Measurements from ENCODE around the gene AKAP9.
"Not testable (repeated sequence)": the region's sequence is repeated elsewhere in the genome, so short reads cannot be mapped to it uniquely, and the experiment has no call there.

AKAP9 gene

DNA sequence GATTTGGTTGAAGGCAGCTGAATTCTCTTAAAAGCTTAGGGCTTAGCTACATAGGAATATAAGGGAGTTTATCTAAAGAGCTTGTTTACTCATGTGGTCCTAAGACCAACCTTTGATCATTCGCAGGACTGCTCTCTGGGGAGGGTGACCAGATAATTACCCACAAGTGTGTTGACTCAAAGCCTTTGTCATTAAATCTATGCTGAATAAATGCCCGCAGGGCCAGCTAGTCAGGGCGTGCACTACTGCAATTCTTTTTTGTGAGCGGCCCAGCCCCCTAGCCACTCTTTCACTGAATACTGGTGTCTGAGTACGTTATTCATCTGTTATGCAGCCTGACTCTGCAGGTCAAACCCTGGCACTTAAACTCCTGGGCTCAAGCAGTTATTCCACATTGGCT lies 69.6 kb downstream of the AKAP9 start:
- no peak for DNase-seq (ENCODE audit: low read depth in 2 of 2)

DNA sequence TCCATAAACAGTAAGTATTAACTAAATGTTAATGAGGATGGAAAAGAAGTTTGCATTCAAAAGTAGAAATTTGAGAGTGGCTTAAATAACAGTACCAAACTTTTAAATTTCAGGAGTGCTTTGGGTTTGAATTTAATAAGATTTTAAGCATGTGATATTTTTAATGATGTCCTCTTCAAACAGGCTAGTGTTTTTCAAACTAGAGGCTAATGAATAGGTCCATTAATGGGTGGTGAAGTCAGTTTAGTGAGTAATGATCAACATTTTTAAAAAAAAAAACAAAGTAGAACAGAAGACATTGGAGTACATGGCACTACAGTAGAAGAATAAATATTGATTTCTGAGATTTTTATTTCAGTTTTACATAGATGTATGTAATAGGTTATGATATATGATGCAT lies 72.9 kb downstream of the AKAP9 start:
- no peak for DNase-seq (ENCODE audit: low read depth in 2 of 2)

DNA sequence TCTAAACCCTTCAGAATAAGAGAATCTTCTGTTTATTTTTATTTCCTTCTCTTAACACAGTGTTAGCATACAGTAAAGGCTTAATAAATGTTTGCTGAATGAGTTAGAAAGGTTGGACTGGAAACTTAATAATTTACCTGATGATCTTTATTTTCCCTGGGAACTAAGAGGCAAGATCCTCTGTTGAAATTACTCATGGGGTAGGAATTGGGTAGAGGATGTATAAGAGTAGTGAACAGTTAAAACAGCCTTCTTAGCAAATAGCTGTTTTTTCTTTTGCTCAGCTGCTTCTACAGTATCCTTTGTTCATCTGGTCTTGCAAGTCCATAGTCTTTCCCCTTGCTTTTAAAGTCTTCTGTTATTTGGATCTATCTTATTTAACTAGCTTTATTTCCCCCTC lies 80.0 kb downstream of the AKAP9 start:
- DNase-seq (ENCODE audit: low read depth in 2 of 2): no peak

DNA sequence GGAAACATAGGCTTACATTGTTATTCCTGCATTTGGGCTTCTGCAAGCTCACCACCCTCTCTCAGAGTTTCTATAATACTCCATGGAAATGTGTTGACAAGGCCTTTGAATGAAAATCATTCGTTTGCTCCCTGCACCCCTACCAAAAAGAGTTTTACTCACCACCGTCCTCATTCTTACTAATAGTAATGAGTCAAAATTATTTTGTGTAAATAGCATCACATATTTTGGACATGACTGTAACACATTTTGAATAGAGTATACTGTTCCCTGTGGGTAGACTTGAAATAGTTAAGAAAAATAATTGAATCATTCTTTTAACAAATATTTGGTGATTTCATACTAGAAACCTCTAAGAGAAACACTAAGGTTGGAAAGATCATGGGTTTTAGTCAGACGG lies 84.6 kb downstream of the AKAP9 start:
- DNase-seq (ENCODE audit: low read depth in 2 of 2): no peak

DNA sequence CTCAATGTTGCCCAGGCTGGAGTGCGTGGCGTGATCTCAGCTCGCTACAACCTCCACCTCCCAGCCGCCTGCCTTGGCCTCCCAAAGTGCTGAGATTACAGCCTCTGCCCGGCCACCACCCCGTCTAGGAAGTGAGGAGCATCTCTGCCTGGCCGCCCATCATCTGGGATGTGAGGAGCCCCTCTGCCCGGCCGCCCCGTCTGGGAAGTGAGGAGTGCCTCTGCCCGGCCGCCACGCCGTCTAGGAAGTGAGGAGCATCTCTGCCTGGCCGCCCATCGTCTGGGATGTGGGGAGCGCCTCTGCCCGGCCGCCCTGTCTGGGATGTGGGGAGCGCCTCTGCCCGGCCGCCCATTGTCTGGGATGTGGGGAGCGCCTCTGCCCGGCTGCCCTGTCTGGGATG lies 86.0 kb downstream of the AKAP9 start:
- not testable (repeated sequence) for DNase-seq (ENCODE audit: low read depth in 2 of 2)

DNA sequence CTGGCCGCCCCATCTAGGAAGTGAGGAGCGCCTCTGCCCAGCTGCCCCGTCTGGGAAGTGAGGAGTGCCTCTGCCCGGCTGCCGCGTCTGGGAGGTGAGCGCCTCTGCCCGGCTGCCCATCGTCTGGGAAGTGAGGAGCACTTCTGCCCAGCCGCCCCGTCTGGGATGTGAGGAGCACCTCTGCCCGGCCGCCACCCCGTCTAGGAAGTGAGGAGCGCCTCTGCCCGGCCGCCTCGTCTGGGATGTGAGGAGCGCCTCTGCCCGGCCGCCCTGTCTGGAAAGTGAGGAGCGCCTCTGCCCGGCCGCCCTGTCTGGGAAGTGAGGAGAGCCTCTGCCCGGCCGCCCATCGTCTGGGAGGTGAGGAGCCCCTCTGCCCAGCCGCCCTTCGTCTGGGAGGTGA lies 86.5 kb downstream of the AKAP9 start:
- not testable (repeated sequence) for DNase-seq (ENCODE audit: low read depth in 2 of 2)

DNA sequence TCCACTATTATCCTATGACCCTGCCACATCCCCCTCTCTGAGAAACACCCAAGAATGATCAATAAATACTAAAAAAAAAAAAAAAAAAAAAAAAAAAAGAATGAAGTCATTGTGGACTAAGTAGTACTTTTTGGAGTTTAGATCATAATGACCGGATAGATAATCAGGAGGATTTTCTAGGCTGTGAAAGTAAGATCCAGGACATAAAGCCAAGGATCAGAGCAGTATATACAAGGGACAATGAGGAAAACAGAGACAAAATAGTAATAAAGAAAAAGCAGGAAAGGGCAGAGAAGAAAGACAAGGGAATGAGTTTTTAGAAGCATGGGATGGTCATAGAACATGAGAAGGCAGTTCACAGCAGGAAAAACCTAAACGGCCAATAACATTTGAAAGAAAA lies 87.6 kb downstream of the AKAP9 start:
- no peak for DNase-seq (ENCODE audit: low read depth in 2 of 2)

DNA sequence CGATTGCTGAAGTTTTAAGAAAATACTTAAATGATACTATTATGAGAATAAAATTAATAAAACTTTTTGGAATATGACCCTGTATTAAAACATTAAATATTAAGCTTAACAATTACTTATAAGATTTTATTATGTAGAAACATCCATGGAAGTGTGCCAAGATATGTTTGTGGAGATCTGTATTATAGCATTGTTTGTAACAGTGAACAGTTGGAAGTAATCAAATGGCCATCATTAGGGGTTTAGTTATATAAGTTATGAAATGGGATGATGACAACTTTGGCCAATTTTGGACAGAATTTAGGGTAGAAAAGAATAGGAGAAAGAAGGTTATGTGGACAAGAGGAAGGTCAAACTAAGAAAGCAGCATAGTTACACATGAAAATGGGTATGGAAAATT lies 88.0 kb downstream of the AKAP9 start:
- DNase-seq (ENCODE audit: low read depth in 2 of 2): no peak

DNA sequence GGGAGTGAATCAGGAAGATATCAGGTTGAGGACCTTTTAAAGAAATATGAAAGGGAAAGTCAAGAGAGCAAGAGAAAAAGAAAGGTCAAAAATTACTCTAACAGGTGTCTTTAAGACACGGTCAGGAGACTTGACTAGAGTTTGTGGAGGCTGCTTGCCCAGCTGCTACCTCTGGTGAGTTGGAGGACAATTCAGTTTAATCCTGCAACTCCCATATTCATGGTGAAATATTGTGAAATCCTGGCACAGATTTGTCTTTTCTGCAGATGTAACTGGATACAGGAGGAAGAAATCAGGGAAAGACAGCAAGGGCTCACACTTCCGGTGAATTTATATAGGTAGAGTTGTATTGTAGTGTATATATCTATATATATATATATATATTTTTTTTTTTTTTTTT lies 93.5 kb downstream of the AKAP9 start:
- no peak for DNase-seq (ENCODE audit: low read depth in 2 of 2)

DNA sequence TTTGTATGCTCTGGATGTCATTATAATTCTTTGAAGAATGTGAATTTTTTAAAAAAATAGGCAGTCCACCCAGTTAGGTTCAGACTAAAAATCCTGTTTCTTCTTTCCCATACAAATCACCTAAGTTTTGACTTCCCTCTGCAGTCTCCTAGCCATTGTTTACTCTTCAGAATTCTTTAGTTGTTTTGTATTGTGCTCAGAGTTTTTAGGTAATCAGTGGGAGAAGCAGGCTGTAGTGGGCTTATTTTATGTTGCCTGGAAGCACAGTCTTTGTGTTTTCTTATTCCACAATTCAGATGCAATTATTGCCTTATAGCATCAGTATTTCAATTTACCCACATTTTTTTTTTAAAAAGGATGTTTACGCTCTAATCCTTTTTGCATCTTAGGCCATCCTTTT lies 94.9 kb downstream of the AKAP9 start:
- DNase-seq (ENCODE audit: low read depth in 2 of 2): no peak

DNA sequence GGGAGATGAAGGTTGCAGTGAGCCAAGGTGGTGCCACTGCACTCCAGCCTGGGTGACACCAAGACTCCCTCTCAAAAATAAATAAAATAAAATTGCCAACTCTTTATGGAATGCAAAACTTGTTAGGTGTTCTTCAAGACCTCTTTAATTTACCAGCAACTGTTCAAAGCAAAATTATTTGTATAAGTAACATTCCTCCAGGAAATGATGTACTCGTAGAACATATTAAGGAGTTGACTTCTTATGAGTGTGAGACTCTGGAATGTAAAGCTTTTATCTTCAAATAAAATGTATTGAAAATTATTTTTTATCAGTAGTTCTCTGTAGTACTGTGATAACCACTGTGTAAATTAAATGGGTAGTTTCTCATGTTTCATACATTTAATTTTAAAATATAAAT lies 99.2 kb downstream of the AKAP9 start:
- DNase-seq (ENCODE audit: low read depth in 2 of 2): no peak

DNA sequence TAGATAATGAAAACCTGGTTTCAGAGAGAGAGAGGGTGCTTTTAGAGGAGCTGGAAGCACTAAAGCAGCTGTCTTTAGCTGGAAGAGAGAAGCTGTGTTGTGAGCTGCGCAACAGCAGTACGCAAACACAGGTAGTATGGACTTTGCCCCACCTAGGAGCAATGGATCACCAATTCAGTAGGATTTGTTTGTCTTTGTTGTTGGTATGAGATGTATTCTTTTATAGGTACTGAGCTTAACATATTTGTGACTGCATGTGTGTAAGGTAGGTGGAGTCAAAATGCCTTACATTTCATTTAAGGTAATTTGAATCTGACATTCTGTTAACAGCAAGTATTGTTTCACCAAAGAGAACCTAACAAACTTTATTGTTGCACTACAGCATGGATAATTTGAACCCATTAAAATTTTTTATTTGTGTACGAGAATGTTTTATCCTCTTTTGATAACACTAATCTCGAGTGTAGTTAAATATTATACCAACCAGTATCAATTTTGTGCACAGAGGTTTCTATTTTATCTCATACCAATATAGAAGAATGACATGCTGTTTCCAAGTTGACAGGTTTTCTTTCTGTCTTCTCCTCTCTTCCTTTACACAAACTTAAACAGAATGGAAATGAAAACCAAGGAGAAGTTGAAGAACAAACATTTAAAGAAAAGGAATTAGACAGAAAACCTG lies 101.5 kb downstream of the AKAP9 start:
- no peak for DNase-seq (ENCODE audit: low read depth in 2 of 2)

DNA sequence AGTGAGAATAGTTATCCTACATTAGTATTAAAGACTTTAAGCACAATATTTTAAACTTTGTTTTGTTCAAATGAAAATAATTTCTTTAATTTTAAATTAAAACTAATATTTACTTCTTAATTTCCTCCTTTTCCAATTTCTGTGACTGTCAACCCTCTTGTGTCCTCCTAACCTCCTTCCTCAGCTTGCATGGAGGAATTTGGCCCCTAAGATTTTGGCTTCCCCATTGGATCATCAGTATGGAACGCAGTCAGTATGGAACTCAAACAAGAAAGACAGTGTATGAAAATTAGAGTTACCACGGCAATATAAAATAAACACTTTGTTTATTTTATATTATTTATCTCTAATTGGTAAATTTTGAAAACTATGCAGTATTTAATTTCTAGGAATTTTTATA lies 102.4 kb downstream of the AKAP9 start:
- DNase-seq (ENCODE audit: low read depth in 2 of 2): no peak

DNA sequence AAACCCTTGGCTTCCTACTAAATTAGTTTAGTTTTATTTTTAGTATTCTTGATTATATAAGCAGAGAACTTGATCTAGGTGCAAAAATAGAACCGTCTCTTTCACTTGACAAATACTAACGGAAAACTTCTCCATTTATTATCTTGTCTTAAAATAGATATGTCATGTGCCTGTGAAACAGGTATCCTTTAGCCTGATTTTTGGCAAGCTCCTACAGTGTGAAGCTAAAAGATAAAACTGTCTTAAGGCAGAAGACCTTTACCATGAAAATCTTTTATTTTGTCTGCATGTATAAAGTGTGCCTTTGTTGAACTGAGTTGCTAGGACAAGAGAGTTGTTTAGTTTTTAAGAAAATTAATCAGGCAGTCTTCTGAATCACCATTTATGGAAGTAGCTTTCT lies 103.0 kb downstream of the AKAP9 start:
- no peak for DNase-seq (ENCODE audit: low read depth in 2 of 2)

DNA sequence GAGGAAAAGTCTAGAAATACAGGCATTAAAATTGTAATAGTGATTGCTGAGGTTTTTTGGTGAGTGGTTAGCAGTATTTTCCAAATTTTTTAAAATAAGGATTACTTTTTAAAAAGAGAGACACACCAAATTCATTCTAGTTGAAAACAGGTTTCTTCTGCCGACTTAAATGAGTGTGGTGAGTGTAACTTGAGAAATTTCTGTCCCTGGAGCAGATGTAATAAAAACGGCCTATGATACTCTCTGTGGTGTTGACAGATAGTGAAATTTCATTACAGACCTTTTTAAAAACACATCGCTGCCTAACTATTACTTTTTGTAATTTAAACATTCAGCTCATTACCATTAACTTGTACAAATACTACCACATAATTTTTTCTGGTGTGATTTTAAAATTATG lies 103.5 kb downstream of the AKAP9 start:
- DNase-seq (ENCODE audit: low read depth in 2 of 2): no peak

DNA sequence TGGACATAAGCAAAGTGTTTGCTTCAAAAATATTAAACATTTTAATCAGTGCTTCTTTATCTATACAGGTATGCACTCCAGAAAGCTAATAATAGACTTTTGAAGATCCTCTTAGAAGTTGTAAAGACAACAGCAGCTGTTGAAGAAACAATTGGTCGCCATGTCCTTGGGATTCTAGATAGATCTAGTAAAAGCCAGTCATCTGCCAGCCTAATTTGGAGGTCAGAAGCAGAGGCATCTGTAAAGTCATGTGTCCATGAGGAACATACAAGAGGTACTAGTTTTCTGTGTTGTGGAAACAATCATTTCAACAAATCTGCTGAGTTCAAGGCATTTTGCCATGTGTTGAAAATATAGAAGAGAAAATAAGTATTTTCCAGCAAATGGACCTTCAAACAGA lies 104.3 kb downstream of the AKAP9 start:
- no peak for DNase-seq (ENCODE audit: low read depth in 2 of 2)

DNA sequence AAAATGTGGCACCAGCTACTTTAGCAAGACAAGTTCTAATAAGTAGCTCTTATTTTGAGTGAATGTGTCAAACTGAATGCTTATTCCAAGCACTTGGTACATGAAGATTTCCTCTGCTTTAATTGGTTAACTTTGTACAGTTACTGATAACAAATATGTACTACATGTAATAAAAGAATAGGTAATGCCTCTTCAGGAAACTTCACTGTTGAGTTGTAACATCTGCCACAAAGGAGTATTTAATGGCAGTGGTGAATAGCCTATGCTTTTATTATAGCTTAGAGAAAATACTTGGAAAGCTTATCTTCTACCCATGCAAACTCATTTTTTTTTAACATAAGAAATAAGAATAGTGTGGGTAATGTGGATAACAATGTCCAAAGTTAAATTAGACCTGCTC lies 111.0 kb downstream of the AKAP9 start:
- DNase-seq (ENCODE audit: low read depth in 2 of 2): no peak

DNA sequence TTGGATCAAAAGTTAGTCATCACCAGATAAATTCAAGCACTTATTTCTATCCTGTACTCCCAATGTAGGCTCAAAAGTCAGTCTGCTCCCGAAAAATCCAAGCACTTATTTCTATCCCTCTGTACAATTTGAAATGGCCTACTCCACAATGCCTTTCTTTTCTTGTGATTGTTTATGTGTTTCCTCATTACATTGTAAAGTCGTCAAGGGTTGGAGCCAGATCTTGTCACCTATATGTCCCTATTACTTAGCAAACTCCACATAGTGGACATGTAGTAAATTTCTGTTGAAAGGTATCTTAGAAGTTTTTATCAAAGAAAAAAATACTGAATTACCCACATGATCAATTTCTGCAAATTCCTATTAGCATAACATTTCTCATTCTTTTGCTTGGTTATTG lies 111.5 kb downstream of the AKAP9 start:
- DNase-seq (ENCODE audit: low read depth in 2 of 2): no peak

DNA sequence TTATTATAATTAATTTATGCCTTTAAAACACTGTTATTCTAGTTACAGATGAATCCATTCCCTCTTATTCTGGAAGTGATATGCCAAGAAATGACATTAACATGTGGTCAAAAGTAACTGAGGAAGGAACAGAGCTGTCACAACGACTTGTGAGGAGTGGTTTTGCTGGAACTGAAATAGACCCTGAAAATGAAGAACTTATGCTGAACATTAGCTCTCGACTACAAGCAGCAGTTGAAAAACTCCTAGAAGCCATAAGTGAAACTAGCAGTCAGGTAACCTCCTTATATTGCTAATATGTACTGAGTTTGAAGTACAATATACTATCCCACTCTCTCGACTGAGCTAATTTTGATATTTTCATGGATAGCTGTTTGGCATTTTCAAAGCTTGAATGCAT lies 112.0 kb downstream of the AKAP9 start:
- no peak for DNase-seq (ENCODE audit: low read depth in 2 of 2)

DNA sequence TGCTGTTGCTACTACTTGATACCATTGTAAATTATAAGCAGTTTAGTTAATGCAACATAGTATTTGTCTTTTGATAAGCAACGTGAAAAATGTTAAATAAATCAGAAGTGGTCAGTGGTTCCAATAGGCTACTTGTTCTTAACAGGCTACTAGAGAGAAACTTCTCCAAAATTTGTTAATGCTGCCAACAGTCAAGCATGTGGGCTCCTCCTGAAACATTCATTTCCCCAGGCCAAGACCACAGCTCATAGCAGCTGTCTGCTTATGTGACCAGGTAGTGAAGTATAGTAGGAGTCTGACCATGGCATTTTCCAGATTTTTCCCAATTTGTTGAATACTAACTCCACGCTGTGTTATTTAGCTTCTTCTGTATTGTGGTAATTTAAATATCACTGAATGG lies 112.7 kb downstream of the AKAP9 start:
- no peak for DNase-seq (ENCODE audit: low read depth in 2 of 2)

DNA sequence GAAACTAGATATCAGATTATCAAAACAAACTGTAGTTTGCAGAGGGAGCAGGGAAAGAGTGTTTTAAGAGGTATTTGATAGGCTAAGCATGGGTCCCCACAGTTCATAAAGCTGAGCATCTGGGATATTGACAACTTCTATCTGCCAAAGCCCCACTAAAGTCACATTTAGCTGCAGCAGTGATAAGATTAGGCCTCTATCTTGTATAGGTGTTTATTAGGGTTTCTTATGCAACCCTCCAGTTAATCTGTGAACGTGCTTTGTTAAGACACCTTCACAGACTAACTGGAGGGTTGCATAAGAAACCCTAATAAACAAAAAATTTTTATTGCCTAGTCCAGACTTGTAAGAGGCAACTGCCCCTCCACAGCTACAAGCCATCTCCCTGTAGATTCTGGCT lies 115.6 kb downstream of the AKAP9 start:
- DNase-seq (ENCODE audit: low read depth in 2 of 2): no peak

DNA sequence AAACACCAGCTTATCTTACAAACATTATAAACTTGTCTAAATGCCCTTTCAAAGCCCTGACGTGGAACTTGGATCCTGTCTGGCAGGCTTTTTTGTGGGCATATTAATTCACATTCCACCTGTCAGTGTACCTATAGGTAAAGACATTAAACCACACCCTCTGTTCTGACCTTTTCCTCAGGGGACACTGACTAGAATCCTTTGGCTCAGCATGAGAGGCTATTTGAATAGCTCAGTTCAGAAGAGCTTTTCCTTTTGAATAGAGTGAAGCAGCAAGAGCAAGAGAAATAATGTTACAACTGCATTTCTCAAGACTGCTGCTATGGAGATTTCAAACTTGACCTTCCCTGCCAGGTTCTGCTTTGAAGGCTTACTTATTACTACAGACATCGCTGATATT lies 116.7 kb downstream of the AKAP9 start:
- DNase-seq (ENCODE audit: low read depth in 2 of 2): no peak

DNA sequence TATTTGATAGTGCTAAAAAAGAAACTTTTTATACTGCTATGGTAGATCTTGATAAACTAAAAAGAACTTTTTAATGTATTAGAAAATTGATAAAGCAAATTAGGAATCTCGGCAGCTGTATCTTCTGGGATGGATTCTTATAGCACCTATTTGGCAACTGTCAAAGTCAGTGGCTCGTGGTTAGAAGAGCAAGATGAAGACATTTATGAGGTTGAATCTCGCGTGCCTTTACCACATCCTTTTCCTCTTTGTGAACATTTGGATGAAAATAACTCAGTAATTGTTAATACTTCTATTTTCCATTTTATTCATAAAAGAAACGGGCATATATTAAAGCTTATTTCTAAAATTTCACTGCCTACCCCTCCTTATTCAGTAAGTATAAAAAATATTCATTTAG lies 117.4 kb downstream of the AKAP9 start:
- DNase-seq (ENCODE audit: low read depth in 2 of 2): no peak

DNA sequence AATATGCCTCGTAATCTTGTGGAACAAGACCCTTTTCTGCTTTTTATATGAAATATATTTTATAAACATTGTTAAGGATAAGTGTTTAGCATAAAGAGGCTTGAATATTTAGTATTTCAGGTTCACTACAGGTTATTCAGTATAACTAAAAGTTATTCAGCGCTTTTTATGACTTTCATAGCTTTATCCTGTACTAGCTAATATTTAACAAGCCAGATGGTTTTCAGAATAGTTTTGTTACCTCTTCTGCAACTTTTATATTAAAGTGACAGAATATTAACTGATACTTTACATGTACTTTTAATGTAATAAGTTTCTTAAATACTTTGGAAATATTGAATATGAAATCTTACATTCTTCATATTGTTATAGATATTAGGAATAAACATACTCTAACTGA lies 118.2 kb downstream of the AKAP9 start:
- no peak for DNase-seq (ENCODE audit: low read depth in 2 of 2)

DNA sequence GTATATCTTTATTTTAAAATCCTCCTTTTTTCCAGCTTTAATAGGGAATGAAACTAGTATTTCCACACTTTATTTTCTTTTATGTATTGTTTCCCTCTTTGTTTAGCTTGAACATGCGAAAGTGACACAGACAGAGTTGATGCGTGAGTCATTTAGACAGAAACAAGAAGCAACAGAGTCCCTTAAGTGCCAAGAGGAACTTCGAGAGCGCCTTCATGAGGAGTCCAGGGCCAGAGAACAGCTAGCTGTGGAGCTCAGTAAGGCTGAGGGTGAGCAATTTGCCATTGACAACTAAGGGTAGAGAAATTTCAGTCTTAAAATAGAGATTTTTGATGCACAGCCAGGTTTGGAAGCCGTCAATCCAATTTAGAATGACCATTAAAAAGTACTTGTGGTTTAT lies 120.5 kb downstream of the AKAP9 start:
- DNase-seq (ENCODE audit: low read depth in 2 of 2): no peak
